NCI-H748 (cell line): ENCODE measurements around the gene ANKRD49.
"Not testable (repeated sequence)": the region's sequence is repeated elsewhere in the genome, so short reads cannot be mapped to it uniquely, and the experiment has no call there.

Experiments
- DNase-seq: peaks from one replicate; lab custom pipeline; 2025; ENCODE audit not compliant: unreplicated experiment; lab: John Stamatoyannopoulos, UW

ANKRD49 gene

DNA sequence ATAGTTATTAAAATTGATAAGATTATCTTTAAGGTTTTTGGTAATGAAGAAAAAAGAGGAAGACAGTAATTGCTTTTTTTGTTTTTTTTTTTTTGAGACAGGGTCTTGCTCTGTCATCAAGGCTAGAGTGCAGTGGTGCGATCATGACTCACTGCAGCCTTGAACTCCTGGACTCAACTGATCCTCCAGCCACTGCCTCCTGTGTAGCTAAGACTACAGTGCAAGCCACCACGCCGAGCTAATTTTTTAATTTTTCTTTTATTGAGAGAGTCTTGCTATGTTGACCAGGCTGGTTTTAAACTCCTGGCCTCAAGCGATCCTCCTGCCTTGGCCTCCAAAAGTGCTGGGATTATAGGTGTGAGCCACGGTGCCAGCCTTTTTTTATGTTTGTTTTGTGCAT lies 12.7 kb downstream of the ANKRD49 start:
- DNase-seq = not testable (repeated sequence)

DNA sequence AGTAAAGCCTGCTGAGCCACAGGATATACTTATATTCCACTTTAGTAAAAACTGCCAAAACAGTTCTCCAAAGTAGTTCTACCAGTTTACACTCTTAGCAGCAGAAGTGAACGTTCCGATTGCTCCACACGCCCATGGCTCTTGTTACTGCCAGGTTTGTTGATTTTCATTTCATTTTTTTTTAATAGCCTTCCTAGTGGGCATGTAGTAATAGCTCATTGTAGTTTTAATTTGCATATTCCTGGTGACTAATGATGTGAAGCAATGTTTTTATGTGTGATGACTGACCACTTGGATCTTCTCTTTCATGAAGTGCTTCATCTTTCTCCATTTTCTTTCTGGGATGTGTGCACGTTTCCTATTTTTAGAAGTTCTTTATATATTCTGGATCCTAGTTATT lies 13.7 kb downstream of the ANKRD49 start:
- DNase-seq = peak; percentile 6

DNA sequence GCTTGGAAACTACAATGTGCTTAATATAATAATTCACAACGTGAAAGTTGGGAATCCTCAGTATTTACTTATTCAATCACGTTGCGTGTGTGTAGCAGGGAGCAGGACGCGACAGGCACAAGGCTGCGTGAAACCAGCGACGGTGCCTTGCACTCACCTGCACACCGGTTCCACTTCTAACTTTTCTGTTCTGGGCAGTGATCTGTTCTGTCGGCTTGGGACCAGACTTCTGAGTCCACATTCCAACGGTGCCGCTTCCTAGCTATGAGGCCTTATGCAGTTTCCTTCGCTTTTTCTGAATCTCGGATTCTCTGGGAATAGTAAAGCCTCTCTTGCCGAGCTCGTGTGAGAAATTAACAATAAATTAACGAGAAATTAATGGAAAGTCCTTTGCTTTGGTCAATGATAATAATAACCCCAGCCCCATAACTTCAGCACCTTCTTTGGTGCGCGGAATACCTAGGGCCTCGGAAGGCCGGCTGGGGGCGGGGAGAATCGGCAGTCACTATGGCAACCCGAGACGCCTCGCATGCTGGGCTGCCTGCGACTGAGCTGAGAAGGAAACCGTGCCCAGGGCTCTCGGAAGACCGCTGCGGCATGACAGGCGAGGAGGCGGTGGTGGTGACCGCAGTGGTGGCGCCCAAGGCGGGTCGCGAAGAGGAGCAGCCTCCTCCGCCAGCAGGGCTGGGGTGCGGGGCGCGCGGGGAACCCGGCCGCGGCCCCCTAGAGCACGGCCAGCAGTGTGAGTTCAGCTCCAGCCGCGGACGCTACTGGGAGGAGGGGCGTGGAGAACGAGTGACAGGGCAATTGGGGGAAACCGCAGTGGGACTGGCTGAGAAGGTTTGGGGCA lies 18.4 kb downstream of the ANKRD49 start, which contains the start of gene C11orf97:
TSS of gene C11orf97 (plus strand) at position 530 of the 850 bp plus-strand sequence. CDS start at position 598, 68 bp downstream.
- DNase-seq = peak; percentile 73

DNA sequence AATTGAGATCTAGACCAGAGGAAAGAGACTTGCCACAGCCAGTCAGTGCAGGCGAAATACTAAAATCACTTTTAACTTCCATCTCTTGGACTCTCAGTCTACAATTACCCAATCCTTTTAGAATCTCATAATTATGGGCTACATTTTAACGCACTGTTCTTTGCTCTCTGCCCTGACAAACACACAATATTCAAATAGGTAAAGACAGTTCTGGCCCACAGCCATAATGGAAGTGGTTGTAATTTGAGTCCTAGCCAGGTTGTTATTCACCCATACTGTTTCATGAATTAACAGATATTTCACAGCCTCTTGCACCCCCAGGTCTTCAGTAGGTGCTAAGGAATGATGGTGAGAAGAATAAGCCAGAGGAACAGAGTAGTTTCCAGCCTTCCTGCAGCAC lies 19.3 kb downstream of the ANKRD49 start:
- peak; percentile 71 for DNase-seq

DNA sequence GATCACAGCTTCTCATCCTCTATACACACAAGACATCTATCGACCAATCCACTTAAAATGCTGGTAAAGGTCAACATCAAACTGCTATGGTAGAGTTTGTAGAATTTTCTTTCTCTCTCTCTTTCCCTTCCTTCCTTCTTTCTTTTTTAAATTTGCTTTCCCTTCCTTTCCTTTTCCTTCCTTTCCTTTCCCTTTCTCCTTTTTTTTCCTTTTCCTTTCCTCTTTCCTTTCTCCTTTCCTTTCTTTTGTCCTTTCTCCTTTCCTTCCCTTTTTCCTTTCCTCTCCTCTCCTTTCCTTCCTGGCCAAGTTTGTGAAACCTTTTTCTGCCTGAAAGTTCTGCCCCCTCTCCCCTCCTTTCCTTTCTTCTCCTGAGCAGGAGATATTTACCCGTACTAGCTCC lies 21.6 kb downstream of the ANKRD49 start:
- DNase-seq = no peak

DNA sequence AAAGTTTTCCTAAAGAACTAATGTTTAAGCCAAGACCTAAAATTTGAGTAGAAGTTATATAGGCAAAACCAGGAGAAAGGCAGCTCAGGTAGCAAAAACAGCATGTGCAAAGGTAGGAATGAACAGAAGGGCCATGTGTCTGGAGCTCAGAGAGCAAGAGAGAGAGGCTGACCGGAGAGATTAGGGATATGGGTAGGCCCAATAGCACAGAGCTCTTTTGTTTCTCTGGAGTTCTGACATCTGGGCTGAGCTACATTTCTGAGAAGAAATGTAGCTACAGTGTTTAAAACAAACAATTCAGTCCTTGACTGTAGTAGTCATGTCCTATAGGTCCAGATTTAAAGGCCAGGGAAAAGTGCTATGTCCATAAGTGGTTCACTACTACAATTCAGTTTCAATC lies 22.9 kb downstream of the ANKRD49 start:
- no peak for DNase-seq

DNA sequence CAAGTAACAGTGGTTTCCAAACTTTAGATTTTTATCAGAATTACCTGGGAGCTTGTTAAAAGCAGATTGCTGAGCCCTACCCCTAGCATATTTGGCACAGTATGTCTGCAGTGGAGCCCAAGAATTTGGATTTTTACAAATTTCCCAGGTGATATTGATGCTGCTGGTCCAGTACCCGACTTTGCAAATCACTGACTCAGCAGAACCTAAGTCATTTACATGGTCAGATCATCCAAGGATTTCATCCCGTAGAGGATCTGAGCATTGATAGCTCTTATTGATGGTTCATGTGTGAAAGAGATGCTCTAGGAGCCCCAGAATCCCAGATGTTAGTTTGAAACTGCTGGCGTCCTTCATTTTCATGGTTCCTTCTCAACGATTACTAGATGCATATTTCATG lies 24.5 kb downstream of the ANKRD49 start:
- no peak for DNase-seq

DNA sequence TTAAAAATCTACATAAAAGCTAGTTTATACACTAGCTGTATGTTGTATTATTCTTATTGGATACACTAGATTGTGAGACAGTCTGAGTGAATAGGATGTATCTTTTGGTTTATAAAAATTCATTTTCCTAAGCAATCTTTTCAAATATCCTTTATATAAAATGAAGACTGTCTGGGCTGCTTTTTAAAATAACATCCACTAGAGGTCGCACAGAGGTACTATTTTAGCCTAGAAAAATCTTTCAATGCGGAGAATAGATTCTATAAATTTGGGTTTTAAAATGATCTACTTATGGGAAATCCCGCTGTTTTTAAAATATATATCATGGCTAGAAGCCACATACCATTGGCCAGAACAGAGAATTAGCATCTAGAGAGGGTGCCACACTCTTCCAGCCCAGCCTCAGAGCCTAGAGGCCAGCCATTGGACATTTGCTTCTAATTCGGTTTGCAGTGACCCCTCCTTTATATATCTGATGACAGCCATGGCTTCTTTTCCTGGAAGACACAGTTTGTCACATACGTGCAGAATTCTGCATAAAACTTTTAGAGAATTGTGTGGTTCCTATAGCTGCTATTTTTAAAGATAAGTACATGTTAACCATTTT lies 25.8 kb downstream of the ANKRD49 start:
- peak; percentile 24 for DNase-seq

DNA sequence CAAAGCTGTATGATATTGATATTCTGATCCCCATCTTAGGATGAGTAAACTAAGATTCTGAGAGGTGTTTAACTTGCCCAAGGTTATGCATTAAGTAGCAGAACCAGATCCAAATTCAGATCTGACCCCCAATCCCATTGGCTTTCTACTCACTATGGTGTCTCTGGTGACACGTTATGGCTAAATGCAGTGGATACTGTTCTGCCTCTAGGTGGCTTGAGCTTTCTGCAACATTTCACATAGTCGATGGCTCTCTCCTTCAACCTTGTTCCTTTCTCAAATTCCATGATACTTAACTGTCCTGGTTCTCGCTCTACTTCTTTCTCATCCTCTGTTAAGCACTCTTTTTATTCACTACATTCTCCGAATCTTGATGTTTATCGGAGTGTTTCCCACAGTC lies 27.9 kb downstream of the ANKRD49 start:
- DNase-seq = peak; percentile 2

DNA sequence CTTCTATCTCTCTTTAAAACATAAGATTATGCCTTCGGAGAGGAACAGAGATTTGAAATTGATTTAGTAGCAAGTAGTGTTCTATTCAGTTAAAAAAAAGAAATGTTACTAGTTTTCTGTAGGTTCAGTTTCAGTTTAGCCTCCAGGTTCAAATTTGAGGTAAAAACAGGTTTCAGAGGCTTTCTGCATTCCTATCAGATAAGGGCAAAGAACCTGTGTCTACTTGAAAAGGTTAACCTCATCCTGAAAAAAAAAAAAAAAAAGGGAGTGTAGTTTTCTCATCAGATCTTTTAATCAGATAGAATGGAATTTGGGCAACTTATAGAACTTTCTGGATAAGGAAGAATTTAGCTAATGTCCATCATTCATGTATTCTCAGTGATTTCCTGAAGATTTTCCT lies 30.6 kb downstream of the ANKRD49 start:
- no peak for DNase-seq

DNA sequence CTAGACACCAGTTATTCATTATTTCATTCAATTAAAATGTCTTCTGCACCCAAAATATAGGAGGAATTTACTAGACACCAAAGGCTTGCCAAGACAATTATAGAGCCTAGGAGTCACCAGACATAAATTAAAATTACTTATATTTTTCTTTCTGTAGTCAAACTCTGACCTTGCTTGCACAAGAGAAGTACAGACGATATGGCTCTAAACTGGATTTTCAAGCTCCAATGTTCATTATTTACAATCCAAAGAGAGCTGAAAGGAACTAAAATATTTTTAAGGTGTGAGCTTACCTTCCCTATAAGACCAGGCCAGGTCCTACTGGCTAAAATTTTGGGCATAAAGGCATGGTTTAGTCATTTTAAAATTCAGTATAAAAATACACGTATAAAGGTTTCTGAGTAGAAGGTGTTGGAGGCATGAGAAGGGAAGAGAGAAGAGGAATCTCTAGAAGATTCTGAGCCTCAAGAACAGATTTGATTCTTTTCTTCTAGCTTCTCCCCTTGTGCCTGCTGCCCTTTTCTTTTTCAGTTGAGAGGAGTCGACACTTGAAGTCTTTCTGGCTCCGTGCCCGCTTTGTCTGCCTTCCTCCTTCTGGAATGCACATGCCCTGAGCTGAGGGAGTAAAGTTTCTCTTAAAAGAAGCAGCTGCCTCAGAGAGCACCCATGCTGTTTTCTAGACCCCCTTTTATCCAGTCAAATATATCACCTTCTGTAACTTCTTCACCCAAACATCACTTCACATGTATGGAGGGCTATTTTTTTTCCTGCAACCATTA lies 32.0 kb downstream of the ANKRD49 start:
- DNase-seq = no peak

DNA sequence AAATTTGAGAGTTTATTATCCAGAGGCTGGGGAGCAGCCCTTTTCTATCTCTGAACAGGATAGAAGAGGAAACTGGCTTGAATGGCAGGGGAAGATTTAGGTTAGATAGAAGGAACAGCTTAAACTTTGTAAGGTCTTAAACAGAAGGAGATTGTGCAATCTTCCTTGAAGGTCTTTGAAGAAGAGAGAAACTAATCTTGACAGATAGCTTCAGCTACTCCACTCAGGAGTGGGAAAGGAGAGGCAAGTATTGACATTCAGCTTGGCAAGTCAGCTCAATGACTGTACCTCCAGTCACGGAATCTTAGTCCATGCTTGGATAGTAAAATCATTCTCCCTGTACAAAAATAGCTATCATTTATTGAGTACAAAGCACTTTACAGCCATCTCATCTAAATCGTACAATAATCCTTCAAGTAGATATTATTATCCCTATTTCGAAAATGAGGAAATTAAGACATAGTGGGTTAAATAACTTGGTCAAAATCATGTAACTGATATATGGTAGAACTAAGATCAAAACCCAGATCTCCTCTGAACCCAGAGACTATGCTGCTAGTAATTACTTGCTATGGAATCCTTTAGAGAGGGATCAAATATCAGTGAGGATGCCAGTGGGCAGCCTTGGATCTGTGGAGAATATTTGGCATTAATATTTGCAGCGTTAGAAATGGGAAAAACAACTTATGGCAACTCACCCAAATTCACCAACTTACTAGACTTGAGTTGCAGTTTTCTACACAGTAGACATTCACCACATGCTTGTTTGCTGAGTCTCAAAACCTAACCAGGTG lies 33.1 kb downstream of the ANKRD49 start:
- DNase-seq = no peak

DNA sequence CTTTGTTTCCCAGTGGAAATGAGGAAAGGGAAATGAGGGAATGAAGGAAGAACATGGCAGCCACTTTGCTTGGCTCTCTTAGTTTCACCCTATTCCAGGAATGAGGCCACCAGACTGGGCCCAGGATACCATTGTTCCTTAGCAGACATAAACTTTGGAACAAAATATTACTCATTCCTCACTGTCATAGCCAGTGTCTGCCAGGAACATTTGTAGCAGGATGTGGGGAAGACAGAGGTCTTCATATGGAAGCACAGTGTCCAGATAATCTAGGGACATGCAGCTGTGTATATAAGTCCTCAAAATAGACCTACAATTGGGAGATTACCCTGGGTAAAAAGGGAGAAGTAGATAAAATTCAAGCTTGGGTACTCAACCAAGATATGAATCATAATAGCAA lies 34.8 kb downstream of the ANKRD49 start:
- DNase-seq = no peak

DNA sequence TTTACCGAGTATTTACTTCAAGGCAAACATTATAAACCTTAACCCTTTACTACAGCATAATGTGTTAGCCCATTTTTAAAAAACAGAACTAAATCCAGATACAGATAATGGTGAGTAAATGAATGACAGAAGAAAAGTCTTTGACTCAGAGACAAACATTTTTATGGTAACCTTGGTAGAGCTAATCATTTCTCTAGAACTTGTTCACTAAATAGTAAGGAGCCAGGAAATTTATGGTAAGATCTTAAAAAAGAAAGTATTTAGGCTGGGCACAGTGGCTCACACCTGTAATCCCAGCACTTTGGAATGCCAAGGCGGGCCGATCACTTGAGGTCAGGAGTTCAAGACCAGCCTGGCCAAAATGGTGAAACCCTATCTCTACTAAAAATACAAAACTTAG lies 38.4 kb downstream of the ANKRD49 start:
- no peak for DNase-seq

DNA sequence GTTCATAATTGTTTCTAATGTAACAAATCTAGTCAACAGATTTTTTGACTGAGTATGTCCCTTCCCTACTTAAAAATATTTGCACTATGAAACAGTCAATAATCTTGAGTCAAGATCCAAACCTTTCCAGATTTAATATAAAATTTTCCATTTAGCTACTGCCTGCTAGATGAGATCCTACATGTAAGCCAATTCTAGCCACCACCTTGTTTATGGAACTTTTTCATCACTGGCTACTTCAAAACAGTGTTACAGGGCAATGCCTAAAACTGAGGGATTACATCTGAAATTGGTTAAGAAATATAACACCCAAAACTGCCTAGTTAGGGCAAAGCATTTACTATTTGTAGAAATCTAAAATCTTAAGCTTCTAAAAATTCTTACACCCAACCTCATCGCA lies 39.4 kb downstream of the ANKRD49 start:
- no peak for DNase-seq

DNA sequence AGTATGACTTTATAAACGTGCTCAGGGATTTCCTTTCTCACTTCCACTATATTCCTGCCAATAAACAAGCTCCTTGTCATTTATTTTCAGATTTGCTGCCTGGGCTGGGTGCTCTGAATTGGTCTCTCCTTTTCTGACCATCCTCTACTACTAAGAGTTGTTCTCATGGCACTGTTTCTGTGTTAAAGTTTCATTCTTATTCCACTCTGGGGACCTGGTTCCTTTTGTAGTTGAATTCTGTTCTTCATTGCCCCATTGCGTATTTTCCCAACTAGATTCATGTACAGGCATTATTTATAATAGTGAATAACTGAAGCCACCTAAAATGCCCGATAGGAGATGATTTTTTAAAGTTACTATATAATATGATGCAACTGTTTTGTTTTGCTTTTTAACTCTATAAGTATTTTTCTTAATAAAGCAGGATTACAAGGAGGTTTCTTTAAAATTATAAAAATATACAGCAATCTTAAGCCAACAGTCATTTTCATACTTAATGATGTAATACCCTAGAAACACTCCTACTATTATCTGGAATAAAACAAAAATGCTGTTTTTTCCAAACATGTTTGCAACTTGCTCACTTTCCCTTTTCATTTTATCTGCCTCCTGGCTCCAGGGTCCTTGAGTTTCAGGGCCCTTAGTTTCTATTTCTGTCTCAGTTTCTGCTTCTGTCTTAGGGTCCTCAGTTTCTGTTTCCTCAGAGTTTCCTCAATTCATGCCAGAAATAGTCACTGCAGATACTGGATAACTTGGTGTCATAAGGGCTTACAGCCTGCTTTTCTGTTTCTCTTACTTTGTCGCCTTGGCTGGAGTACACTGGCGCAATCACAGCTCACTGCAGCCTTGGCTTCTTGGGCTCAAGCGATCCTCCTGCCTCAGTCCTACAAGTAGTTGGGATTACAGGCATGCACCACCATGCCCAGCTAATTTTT lies 40.2 kb downstream of the ANKRD49 start:
- DNase-seq = no peak

DNA sequence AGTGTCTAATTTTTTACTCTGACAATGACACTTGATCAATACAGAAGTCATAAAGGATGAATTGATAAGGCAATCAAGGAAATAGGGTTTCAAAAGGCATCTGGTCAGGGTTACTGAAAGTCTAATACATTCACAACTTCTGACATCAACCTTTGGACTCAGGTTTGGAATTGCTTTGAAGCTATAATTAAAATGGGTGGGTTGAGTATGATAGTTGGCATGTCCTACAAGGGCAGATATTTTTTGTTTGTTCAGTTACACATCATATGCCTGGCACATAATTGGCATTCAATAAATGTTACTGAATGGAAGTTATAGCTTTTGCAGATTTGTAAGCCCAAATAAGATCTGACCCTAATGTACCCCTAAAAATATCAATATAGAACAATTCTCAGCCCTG lies 42.6 kb downstream of the ANKRD49 start:
- no peak for DNase-seq

DNA sequence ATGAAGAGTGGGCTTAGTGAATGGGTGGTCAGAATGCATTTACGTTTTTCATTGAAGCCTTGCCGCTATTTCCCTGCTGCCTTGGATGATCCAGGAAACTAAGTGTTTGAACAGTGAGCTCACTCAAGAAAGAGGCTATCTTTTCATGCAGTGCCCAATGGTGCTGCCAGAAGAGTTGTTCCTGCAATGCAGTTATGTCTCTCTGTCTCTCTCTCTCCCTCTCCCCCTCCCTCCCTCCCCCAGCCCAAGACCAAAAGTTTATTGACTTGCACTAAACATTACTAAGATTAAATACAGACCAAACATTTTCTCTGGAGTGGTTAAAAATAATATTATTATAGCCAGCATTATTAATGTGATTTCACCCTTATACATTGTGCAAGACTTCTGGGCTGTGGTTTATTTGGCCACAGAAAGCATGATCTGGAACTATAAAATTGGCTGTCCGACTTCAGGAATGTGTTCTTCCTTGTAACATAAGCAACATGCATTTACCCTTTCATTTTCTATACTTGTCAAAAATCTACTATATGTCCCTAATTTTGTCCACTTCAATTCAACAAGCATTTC lies 43.3 kb downstream of the ANKRD49 start:
- DNase-seq = no peak

DNA sequence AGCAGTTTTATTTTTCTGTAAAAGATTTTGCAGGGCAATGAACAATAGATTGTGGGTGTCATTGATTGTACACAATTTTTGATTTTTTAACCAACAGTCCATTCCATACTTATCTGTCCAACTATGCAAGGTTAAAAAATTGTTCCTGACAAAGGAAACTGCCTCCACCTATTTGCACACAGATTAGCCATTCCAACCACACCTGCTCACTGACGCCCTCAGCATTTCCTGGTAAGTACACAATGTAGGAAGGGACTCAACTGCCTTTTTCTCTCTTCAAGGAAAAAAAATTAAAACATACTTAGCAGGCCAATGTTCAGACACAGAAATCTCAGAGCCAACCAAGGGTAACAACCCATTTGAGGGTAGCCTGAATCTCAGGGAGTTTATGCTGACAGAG lies 45.6 kb downstream of the ANKRD49 start:
- DNase-seq = peak; percentile 18
